ENCODE results near the gene PIP5K1C. TPM values are rescaled to one million over a fixed set of nuclear protein-coding genes. Genes with fewer than 3 reads are reported as not detected.

PIP5K1C gene
- total and polyA plus RNA-seq, 9 of the 15 experiments (the other 6 are each of a cell fraction or from before 2014, with no cell fraction given) = 0.38 to 22.1 (median 4.1) TPM

- TF ChIP-seq IRF9 (tag; IDR thresholded peaks at IDR 0.05) = no peak
- TF ChIP-seq HDAC1 (IDR thresholded peaks at IDR 0.05) = peak in 1 of 2 experiments; percentile 12; a peak in 1 of 4 replicates
- TF ChIP-seq ARID3B (CRISPR knock-in tag; IDR thresholded peaks at IDR 0.05; ENCODE audit: borderline replicate concordance) = no peak
- TF ChIP-seq, protein P1, sequence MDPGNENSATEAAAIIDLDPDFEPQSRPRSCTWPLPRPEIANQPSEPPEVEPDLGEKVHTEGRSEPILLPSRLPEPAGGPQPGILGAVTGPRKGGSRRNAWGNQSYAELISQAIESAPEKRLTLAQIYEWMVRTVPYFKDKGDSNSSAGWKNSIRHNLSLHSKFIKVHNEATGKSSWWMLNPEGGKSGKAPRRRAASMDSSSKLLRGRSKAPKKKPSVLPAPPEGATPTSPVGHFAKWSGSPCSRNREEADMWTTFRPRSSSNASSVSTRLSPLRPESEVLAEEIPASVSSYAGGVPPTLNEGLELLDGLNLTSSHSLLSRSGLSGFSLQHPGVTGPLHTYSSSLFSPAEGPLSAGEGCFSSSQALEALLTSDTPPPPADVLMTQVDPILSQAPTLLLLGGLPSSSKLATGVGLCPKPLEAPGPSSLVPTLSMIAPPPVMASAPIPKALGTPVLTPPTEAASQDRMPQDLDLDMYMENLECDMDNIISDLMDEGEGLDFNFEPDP (CRISPR knock-in tag; IDR thresholded peaks at IDR 0.05) = no peak
- TF ChIP-seq TEAD1 (CRISPR knock-in tag; IDR thresholded peaks at IDR 0.05) = no peak
- peak; percentile 41; the same call in 1 of the 2 replicates for TF ChIP-seq BRD4 (IDR thresholded peaks at IDR 0.05)
- no peak for TF ChIP-seq U2AF1 (optimal IDR thresholded peaks at IDR 0.05; ENCODE audit: low read depth, low read length)
- peak; percentile 64; the same call in 1 of the 2 replicates for TF ChIP-seq ERF (CRISPR knock-in tag; IDR thresholded peaks at IDR 0.05)
- peak; percentile 43 for TF ChIP-seq KDM5B (IDR thresholded peaks at IDR 0.05; ENCODE audit: insufficient replicate concordance, low read depth, low read length)
- no peak; a peak in 1 of 4 replicates for TF ChIP-seq RCOR1 (IDR thresholded peaks at IDR 0.05; ENCODE audit: borderline replicate concordance in 1 of 2, low read depth in 2 of 2, low read length in 2 of 2)
- TF ChIP-seq ZNF583 (CRISPR knock-in tag; IDR thresholded peaks at IDR 0.05) = no peak
- 0 out of 2 replicates have a peak, but pooled peaks have one; percentile 24 for TF ChIP-seq NBN (IDR thresholded peaks at IDR 0.05; ENCODE audit: low read depth)
- no peak for TF ChIP-seq E2F6 (IDR thresholded peaks at IDR 0.05; ENCODE audit: borderline replicate concordance in 1 of 2, extremely low read depth in 1 of 2, insufficient read depth in 1 of 2, insufficient read length in 1 of 2, low read depth in 1 of 2, low read length in 1 of 2, poor library complexity in 1 of 2, severe bottlenecking in 1 of 2)
- no peak for TF ChIP-seq KLF6 (CRISPR knock-in tag; IDR thresholded peaks at IDR 0.05; ENCODE audit: borderline replicate concordance)
- TF ChIP-seq NR3C1 (CRISPR knock-in tag; IDR thresholded peaks at IDR 0.05) = no peak
- 0 out of 2 replicates have a peak, but pooled peaks have one; percentile 21 for TF ChIP-seq ZBTB17 (CRISPR knock-in tag; IDR thresholded peaks at IDR 0.05)
- 0 out of 2 replicates have a peak, but pooled peaks have one; percentile 46 for TF ChIP-seq SNIP1 (IDR thresholded peaks at IDR 0.05; ENCODE audit: low read depth)
- TF ChIP-seq, protein P2, sequence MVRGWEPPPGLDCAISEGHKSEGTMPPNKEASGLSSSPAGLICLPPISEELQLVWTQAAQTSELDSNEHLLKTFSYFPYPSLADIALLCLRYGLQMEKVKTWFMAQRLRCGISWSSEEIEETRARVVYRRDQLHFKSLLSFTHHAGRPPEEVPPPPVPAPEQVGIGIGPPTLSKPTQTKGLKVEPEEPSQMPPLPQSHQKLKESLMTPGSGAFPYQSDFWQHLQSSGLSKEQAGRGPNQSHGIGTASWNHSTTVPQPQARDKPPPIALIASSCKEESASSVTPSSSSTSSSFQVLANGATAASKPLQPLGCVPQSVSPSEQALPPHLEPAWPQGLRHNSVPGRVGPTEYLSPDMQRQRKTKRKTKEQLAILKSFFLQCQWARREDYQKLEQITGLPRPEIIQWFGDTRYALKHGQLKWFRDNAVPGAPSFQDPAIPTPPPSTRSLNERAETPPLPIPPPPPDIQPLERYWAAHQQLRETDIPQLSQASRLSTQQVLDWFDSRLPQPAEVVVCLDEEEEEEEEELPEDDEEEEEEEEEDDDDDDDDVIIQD (CRISPR knock-in tag; IDR thresholded peaks at IDR 0.05) = no peak
These were observed 92.8 kb downstream of the PIP5K1C start (continued) for GRCh38 chr19:3607303-3608078.
